K562 (cell line): ENCODE data around the gene TUBA1A. TPM values are rescaled to one million over a fixed set of nuclear protein-coding genes. Genes with fewer than 3 reads are reported as not detected.

Experiments
- ARNT ChIP-seq, 2 experiments: fragments of 450-650 bp; IDR thresholded peaks; 2 replicates each; pipeline ENCODE4 v1.6.1; 2016; ENCODE audit warnings: mild to moderate bottlenecking in 1 of 2
- ASH1L ChIP-seq: fragments of 450-650 bp; IDR thresholded peaks from 2 replicates; pipeline ENCODE4 v1.6.1; 2018; ENCODE audit warnings: borderline replicate concordance, mild to moderate bottlenecking, low read depth; ENCODE audit not compliant: partially characterized antibody
- NFATC3 ChIP-seq: fragments of 450-650 bp; IDR thresholded peaks from 2 replicates; pipeline ENCODE4 v1.6.1; 2017; ENCODE audit warnings: mild to moderate bottlenecking
- NFYB ChIP-seq: IDR thresholded peaks from 2 replicates; pipeline ENCODE4 v1.6.1; 2011; ENCODE audit warnings: mild to moderate bottlenecking, moderate library complexity; ENCODE audit not compliant: insufficient read length; ENCODE audit errors: extremely low read depth
- POLR2B ChIP-seq: fragments of 450-650 bp; IDR thresholded peaks from 2 replicates; pipeline ENCODE4 v1.6.1; 2018; ENCODE audit warnings: low read depth; ENCODE audit not compliant: partially characterized antibody
- RCOR1 ChIP-seq, 2 experiments: IDR thresholded peaks; 2 replicates each; pipeline ENCODE4 v1.6.1; 2012; ENCODE audit warnings: low read depth in 2 of 2, low read length in 2 of 2, borderline replicate concordance in 1 of 2, improper control_type of control experiment in 1 of 2
- STAT5A ChIP-seq: IDR thresholded peaks from 2 replicates; pipeline ENCODE4 v1.6.1; 2012; ENCODE audit warnings: low read length, inconsistent platforms, borderline replicate concordance
- ZNF830 ChIP-seq: fragments of 250-450 bp; sonication (Bioruptor Pico); IDR thresholded peaks from 2 replicates; pipeline ENCODE4 v1.5.0; 2021; ENCODE audit warnings: mild to moderate bottlenecking
- polyA plus RNA-seq, 8 experiments: library from polyadenylated mRNA; depleted of rRNA in 4 of 8; stranded (reverse) in 5 of 8; unstranded in 3 of 8; fragments of >200 nt; fragmentation: Nextera tagmentation in 2 of 8; fragmentation: Illumina TruSeq in 1 of 8; extraction: Ambion mirVana in 2 of 8; extraction: Trizol in 1 of 8; gene quantifications; 2 replicates each; pipeline versions ENCODE4 v1.2.1 to v1.2.3, GENCODE V29; 2011 to 2014; ENCODE audit warnings: inconsistent platforms in 1 of 8, missing spikeins in 1 of 8
- total RNA-seq, 7 experiments: library from RNA; depleted of rRNA in 6 of 7; stranded (reverse); fragments of >200 nt in 6 of 7; fragmentation: Illumina TruSeq in 2 of 7; extraction: Trizol in 2 of 7; gene quantifications; 2 replicates each; pipeline versions ENCODE4 v1.2.1 to v1.2.3, GENCODE V29; 2011 to 2021; ENCODE audit warnings: low replicate concordance in 1 of 7
- TF ChIP-seq, protein P1 (sequence below), 2 experiments: fragments of 450-650 bp; IDR thresholded peaks; 2 replicates each; pipeline ENCODE4 v1.6.1; 2016; ENCODE audit warnings: mild to moderate bottlenecking in 2 of 2, borderline replicate concordance in 1 of 2, low read depth in 1 of 2, moderate library complexity in 1 of 2
- TF ChIP-seq, protein P2 (sequence below): fragments of 250-450 bp; sonication (Bioruptor Pico); IDR thresholded peaks from 2 replicates; pipeline ENCODE4 v1.4.0; 2020
- TF ChIP-seq, protein P3 (sequence below): fragments of 450-650 bp; IDR thresholded peaks from 2 replicates; pipeline ENCODE4 v1.6.1; 2016

TUBA1A gene
- total and polyA plus RNA-seq, 9 of the 15 experiments (the other 6 are each of a cell fraction or from before 2014, with no cell fraction given), result 7.4 to 45.1 (median 11.9) TPM

DNA sequence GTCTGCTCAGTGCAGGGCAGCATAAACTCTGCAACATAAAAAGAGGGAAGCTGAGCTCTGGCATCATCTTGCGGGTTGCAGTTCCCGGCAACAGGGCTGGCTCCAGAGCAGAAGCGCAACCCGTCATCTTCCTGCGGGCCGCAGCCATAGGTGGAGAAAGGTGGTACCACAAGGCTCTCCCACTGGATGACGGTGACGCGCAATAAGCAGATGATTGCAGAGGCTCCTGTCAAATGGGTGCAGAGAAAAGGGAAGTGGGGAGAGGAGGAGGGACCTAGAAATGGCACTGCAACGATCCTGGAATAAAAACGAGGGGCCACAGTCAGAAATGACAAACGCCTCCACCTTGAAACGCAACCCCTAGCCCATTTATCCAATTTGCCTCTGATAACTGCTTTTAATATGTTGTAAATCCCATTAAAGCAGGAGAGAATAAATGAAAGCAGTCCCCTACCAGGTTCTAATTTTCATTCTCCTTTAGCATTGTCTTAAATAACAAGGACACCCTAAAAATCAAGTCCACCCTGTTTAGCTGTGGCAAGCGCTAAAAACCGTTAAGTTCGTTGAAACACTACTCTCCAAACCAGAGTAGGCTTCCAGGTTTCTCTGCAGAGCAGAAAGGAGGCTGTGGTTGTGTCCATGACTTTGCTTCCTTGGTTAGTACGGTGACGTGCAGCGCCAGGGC, 45.1 kb upstream of the TUBA1A start (continued):
- TF ChIP-seq, protein P1, sequence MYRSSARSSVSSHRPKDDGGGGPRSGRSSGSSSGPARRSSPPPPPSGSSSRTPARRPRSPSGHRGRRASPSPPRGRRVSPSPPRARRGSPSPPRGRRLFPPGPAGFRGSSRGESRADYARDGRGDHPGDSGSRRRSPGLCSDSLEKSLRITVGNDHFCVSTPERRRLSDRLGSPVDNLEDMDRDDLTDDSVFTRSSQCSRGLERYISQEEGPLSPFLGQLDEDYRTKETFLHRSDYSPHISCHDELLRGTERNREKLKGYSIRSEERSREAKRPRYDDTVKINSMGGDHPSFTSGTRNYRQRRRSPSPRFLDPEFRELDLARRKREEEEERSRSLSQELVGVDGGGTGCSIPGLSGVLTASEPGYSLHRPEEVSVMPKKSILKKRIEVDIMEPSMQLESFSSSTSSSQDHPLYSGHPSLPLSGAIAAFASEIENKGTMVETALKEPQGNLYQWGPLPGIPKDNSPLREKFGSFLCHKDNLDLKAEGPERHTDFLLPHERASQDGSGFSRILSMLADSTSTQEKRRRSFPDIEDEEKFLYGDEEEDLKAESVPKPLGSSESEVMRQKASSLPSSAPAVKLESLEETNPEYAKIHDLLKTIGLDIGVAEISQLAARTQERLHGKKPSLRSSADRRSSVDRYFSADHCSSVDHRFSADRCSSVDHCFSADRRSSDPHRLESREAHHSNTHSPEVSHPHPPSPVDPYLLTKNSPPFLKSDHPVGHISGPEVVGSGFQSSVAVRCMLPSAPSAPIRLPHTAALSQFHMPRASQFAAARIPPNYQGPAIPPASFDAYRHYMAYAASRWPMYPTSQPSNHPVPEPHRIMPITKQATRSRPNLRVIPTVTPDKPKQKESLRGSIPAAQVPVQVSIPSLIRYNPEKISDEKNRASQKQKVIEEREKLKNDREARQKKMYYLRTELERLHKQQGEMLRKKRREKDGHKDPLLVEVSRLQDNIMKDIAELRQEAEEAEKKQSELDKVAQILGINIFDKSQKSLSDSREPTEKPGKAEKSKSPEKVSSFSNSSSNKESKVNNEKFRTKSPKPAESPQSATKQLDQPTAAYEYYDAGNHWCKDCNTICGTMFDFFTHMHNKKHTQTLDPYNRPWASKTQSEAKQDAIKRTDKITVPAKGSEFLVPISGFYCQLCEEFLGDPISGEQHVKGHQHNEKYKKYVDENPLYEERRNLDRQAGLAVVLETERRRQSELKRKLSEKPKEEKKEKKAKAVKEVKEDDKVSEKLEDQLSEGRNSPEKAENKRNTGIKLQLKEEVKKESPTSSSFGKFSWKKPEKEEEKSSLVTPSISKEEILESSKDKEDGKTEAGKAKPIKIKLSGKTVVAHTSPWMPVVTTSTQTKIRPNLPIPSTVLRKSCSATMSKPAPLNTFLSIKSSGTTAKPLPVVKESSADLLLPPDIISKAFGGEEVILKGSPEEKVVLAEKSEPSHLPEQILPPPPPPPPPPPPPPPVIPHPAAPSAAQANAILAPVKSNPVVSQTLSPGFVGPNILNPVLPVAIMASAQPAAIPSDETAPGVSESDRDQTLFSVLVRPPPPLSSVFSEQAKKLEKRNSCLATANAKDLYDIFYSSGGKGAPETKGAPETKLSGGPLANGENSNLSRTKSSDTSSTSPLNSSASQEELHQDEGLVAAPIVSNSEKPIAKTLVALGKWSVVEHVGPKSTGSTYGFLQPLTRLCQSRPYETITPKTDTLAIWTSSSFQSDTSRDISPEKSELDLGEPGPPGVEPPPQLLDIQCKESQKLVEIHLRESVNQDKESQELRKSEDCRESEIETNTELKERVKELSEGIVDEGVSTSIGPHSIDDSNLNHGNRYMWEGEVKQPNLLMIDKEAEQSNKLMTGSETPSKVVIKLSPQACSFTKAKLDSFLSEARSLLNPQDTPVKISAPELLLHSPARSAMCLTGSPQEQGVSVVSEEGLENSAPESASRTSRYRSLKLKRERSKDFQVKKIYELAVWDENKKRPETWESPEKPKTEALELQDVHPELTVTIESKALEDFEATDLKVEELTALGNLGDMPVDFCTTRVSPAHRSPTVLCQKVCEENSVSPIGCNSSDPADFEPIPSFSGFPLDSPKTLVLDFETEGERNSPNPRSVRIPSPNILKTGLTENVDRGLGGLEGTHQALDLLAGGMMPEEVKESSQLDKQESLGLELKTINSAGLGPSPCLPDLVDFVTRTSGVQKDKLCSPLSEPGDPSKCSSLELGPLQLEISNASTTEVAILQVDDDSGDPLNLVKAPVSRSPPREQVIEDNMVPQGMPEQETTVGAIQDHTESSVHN (IDR thresholded peaks at IDR 0.05; ENCODE audit: borderline replicate concordance in 1 of 2, low read depth in 1 of 2), result peak in 1 of 2 experiments; percentile 34; a peak in 1 of 4 replicates
- TF ChIP-seq ZNF830 (peak; percentile 8; the same call in 1 of the 2 replicates), ASH1L (peak; percentile 45), STAT5A (no peak), ARNT (IDR thresholded peaks at IDR 0.05) (0 out of 4 replicates have a peak, but pooled peaks of 1 of the 2 experiments have one; percentile 21), POLR2B (peak; percentile 32), NFYB (peak; percentile 48), NFATC3 (0 out of 2 replicates have a peak, but pooled peaks have one; percentile 22), RCOR1 (IDR thresholded peaks at IDR 0.05; ENCODE audit: borderline replicate concordance in 1 of 2, low read depth in 2 of 2, low read length in 2 of 2) (peak in 1 of 2 experiments; percentile 41; a peak in 1 of 4 replicates)
- TF ChIP-seq, protein P2, sequence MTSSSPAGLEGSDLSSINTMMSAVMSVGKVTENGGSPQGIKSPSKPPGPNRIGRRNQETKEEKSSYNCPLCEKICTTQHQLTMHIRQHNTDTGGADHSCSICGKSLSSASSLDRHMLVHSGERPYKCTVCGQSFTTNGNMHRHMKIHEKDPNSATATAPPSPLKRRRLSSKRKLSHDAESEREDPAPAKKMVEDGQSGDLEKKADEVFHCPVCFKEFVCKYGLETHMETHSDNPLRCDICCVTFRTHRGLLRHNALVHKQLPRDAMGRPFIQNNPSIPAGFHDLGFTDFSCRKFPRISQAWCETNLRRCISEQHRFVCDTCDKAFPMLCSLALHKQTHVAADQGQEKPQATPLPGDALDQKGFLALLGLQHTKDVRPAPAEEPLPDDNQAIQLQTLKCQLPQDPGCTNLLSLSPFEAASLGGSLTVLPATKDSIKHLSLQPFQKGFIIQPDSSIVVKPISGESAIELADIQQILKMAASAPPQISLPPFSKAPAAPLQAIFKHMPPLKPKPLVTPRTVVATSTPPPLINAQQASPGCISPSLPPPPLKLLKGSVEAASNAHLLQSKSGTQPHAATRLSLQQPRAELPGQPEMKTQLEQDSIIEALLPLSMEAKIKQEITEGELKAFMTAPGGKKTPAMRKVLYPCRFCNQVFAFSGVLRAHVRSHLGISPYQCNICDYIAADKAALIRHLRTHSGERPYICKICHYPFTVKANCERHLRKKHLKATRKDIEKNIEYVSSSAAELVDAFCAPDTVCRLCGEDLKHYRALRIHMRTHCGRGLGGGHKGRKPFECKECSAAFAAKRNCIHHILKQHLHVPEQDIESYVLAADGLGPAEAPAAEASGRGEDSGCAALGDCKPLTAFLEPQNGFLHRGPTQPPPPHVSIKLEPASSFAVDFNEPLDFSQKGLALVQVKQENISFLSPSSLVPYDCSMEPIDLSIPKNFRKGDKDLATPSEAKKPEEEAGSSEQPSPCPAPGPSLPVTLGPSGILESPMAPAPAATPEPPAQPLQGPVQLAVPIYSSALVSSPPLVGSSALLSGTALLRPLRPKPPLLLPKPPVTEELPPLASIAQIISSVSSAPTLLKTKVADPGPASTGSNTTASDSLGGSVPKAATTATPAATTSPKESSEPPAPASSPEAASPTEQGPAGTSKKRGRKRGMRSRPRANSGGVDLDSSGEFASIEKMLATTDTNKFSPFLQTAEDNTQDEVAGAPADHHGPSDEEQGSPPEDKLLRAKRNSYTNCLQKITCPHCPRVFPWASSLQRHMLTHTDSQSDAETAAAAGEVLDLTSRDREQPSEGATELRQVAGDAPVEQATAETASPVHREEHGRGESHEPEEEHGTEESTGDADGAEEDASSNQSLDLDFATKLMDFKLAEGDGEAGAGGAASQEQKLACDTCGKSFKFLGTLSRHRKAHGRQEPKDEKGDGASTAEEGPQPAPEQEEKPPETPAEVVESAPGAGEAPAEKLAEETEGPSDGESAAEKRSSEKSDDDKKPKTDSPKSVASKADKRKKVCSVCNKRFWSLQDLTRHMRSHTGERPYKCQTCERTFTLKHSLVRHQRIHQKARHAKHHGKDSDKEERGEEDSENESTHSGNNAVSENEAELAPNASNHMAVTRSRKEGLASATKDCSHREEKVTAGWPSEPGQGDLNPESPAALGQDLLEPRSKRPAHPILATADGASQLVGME, result 0 out of 2 replicates have a peak, but pooled peaks have one; percentile 15
- TF ChIP-seq, protein P3, sequence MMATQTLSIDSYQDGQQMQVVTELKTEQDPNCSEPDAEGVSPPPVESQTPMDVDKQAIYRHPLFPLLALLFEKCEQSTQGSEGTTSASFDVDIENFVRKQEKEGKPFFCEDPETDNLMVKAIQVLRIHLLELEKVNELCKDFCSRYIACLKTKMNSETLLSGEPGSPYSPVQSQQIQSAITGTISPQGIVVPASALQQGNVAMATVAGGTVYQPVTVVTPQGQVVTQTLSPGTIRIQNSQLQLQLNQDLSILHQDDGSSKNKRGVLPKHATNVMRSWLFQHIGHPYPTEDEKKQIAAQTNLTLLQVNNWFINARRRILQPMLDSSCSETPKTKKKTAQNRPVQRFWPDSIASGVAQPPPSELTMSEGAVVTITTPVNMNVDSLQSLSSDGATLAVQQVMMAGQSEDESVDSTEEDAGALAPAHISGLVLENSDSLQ, result peak; percentile 95
